Tibial artery (tissue), 4 donors: ENCODE results near the gene PARVG.
A peak's percentile ranks its signal among the peaks of the same experiment; 100 is the strongest.

Experiments
- DNase-seq, 2 donors: peaks; one replicate each; pipeline ENCODE4 v3.0.0-alpha.2; 2019
- H3K27ac ChIP-seq, 2 donors: fragments of 200-600 bp; sonication (generic) in 1 of 2; 1 replicate in 1 of 2; 2 replicates in 1 of 2; pipeline ENCODE4 v1.5.1; 2018 to 2019; ENCODE audit warnings: mild to moderate bottlenecking in 1 of 2
- H3K27me3 ChIP-seq, 2 donors: fragments of 200-600 bp; sonication (generic) in 1 of 2; one replicate each; pipeline versions ENCODE4 v1.5.1 to v1.6.0; 2016 to 2019
- H3K36me3 ChIP-seq, 3 donors: fragments of 200-600 bp; sonication (generic) in 2 of 3; one replicate each; pipeline ENCODE4 v1.5.1; 2016 to 2019; ENCODE audit warnings: mild to moderate bottlenecking in 2 of 3
- H3K4me1 ChIP-seq, 4 donors: fragments of 200-600 bp; sonication (generic) in 2 of 4; 1 replicate in 3 of 4; 2 replicates in 1 of 4; pipeline ENCODE4 v1.5.1; 2016 to 2019
- H3K4me3 ChIP-seq, 2 donors: fragments of 200-600 bp; sonication (generic) in 1 of 2; 1 replicate in 1 of 2; 2 replicates in 1 of 2; pipeline ENCODE4 v1.5.1; 2018 to 2019; ENCODE audit warnings: mild to moderate bottlenecking in 2 of 2
- H3K9me3 ChIP-seq, 3 donors: fragments of 200-600 bp; sonication (generic) in 1 of 3; one replicate each; pipeline ENCODE4 v1.5.1; 2016 to 2019
- intact Hi-C: fragments of 100-400 bp; cut with DNase I; formaldehyde crosslinking; loops from one replicate; pipeline ENCODE4 v1.15.0; 2023; ENCODE audit warnings: low total_unique reads
- TF ChIP-seq, protein P1 (sequence below), 2 experiments: fragments of 200-600 bp in 1 of 2; fragments of 450-650 bp in 1 of 2; IDR thresholded peaks; one replicate each; pipeline ENCODE4 v1.5.1; 2017 to 2019; ENCODE audit warnings: antibody characterized with exemption in 2 of 2, mild to moderate bottlenecking in 1 of 2, moderate library complexity in 1 of 2

The PARVG gene

DNA sequence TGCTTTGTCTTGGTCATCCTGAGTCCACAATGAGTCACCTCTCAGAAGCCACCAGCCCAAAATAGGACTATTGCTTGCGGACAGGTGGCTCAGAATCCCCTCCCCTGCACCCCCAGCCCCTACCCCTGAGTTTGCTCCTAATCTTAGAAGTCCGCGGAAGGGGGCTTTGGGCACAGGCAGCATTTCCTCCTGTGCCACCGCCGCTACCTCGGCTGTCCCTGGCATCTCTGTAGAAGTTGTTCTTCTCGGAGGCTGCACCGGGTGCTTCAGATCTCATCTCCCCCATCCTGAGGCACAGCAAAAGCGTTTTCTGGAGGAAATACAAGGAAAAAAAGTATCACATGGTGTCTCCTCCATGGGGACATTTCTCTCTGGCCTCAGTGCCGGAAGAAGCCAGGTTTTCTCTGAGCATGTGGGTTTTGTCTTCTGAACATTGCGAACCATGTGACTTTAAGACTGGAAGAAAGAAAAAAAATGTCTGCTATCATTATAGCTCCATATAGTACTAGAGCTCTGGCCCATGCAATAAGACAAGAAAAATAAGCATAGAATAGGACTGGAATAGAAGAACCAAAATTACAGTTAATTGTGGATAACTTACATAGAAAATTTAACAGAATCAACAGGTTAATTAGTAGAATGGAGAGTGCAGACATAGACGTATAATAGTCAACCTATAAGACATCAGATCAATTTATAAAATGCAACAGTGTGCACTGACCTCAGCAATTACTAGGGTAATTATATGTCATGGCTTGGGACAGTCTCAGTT lies 68.8 kb downstream of the PARVG start:
- intact Hi-C loops, result loop anchor here (1.0 kb wide), 1 partner anchor 42 kb away; no protein-coding TSS in a partner anchor
- Histone ChIP-seq H3K9me3 (peaks cover 0 to 14% (median 14%) of the 10 kb centered on the region in 3 donors), H3K4me3 (no peak overlapping the region), H3K27me3 (peaks cover 0 to 6% of the 10 kb centered on the region in 2 donors), H3K36me3 (no peaks in the 10 kb centered on the region), H3K27ac (no peak overlapping the region), H3K4me1 (no peaks in the 10 kb centered on the region)
- TF ChIP-seq, protein P1, sequence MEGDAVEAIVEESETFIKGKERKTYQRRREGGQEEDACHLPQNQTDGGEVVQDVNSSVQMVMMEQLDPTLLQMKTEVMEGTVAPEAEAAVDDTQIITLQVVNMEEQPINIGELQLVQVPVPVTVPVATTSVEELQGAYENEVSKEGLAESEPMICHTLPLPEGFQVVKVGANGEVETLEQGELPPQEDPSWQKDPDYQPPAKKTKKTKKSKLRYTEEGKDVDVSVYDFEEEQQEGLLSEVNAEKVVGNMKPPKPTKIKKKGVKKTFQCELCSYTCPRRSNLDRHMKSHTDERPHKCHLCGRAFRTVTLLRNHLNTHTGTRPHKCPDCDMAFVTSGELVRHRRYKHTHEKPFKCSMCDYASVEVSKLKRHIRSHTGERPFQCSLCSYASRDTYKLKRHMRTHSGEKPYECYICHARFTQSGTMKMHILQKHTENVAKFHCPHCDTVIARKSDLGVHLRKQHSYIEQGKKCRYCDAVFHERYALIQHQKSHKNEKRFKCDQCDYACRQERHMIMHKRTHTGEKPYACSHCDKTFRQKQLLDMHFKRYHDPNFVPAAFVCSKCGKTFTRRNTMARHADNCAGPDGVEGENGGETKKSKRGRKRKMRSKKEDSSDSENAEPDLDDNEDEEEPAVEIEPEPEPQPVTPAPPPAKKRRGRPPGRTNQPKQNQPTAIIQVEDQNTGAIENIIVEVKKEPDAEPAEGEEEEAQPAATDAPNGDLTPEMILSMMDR (IDR thresholded peaks at IDR 0.05), result no peak
- DNase-seq, result no peak

DNA sequence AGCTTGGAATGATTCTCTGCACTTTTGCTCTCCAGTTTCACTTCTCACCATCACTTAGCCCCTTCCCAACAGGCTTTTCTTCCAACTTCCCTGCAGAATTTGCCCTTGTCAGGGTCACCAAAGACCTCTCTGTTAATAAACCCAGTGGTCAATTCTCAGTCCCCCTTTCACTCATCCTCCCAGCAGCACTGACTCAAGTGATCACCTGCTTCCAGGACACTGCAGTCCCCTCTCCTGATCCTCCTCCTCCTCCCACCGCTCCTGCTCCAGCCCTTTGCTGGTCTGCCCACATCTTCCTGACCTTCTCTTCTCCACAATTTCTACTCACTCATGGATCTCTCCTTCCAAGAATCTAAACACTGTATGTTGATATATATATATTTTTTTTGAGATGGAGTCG lies 74.1 kb downstream of the PARVG start:
- intact Hi-C loops, result no loop called here

DNA sequence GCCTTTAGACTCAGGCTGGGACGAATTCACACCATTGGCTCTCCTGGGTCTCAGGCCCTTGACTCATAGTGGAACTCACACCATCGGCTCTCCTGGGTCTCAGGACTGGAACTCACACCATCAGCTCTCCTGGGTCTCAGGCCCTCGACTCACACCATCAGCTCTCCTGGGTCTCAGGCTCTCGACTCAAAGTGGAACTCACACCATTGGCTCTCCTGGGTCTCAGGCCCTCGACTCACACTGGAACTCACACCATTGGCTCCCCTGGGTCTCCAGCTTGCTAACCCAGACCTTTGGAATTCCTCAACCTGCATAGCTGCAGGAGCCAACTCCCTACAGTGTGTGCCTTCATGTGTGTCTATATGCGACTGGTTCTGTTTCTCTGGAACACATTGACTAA lies 75.4 kb downstream of the PARVG start:
- TF ChIP-seq, protein P1 (IDR thresholded peaks at IDR 0.05), result no peak
- Histone ChIP-seq H3K4me1 (no peaks in the 10 kb centered on the region), H3K9me3 (no peaks in the 10 kb centered on the region), H3K27me3 (peaks cover 0 to 13% of the 10 kb centered on the region in 2 donors), H3K4me3 (no peak overlapping the region), H3K36me3 (no peaks in the 10 kb centered on the region), H3K27ac (no peak overlapping the region)
- peak in 1 of 2 donors; percentile 15 for DNase-seq
- intact Hi-C loops, result no loop called here

More for the DNA sequence above, 74.1 kb downstream of the PARVG start:
- Histone ChIP-seq H3K27me3 (peaks cover 0 to 13% of the 10 kb centered on the region in 2 donors), H3K9me3 (peaks cover 0 to 8% (median 7%) of the 10 kb centered on the region in 3 donors), H3K27ac (no peak overlapping the region), H3K4me1 (no peaks in the 10 kb centered on the region), H3K4me3 (no peak overlapping the region), H3K36me3 (no peaks in the 10 kb centered on the region)
- TF ChIP-seq, protein P1 (IDR thresholded peaks at IDR 0.05), result no peak
- DNase-seq, result peak in 1 of 2 donors; percentile 19

DNA sequence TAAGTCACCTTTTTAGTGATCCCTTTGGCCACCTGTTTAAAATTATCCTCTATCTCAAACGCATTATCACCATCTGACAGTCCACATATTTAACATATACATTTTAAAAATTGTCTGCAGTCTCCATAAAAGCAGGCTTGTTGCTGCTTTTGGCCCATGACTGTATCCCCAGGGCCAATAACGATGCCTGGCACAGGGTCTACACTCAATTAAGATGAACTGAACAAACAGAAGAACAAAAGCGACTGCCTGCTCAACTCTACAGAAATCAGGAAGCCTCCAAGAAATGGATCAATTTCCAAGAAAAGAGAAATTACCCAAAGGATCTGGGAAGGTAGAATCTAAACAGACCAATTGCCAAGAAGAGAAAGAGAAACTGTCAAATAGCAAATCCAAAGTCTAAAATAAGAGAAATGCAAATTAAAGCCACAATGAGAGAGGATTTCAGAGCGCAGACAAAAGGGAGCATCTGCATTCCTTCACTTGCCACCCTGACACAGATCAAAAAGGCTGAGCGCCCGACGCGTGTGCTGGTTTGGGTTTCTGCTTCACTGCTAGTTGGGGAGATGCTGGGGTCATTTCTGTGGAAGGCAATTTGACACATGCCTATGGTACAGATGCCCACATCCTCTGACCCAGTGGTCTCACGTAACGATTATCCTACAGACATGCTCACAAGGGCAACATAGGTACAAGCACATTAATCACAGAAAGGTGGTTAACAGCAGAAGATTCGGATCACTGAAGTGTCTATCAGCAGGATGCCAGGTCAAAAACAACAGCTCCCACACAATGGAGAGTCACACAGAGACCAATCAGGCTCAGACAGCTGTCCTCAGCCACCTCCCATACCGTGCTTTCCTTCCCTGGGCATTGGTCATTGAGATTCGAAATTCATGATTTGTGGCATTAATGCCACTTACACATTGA lies 76.1 kb downstream of the PARVG start:
- no peak overlapping the region for H3K4me3 ChIP-seq
- H3K36me3 ChIP-seq, result no peaks in the 10 kb centered on the region
- TF ChIP-seq, protein P1 (IDR thresholded peaks at IDR 0.05), result no peak
- H3K4me1 ChIP-seq, result no peaks in the 10 kb centered on the region
- peak in 1 of 2 donors; percentile 24 for DNase-seq
- no peaks in the 10 kb centered on the region for H3K9me3 ChIP-seq
- H3K27ac ChIP-seq, result no peak overlapping the region
- intact Hi-C loops, result no loop called here
- peaks cover 0 to 13% of the 10 kb centered on the region in 2 donors for H3K27me3 ChIP-seq
